HG03280 (cell line): ENCODE data around the gene NCLN.

Source experiments
- ATAC-seq: cut with Tn5 transposase; IDR thresholded peaks from one replicate; pipeline ENCODE4 v1.9.1; 2021; ENCODE audit warnings: mild to moderate bottlenecking, moderate library complexity; ENCODE audit not compliant: unreplicated experiment

Gene NCLN

GRCh38 chr19:3252650-3253049 is 66.9 kb downstream of the NCLN start:
- no peak for ATAC-seq

- ATAC-seq = no peak
These were observed 67.5 kb downstream of the NCLN start for GRCh38 chr19:3253270-3253669.

- no peak for ATAC-seq
These were observed 68.8 kb downstream of the NCLN start for GRCh38 chr19:3254520-3254919.

- ATAC-seq = no peak
These were observed 71.3 kb downstream of the NCLN start for GRCh38 chr19:3257071-3257470.
